Activated CD8-positive, alpha-beta memory T cell treated with anti-CD3 and anti-CD28 coated beads, Interleukin-2, amount 50 U/mL, for 24 hours (primary cell): Measurements from ENCODE around the gene SLC25A25.

Experiments used
- DNase-seq: peaks from one replicate; pipeline ENCODE4 v3.0.0-alpha.2; 2020; ENCODE audit errors: extremely low read depth

Gene SLC25A25

GRCh38 chr9:128072144-128073021 is 4.4 kb downstream of the SLC25A25 start:
- DNase-seq, result peak; percentile 32

GRCh38 chr9:128073253-128073886 is 5.3 kb downstream of the SLC25A25 start:
- DNase-seq, result no peak

DNA sequence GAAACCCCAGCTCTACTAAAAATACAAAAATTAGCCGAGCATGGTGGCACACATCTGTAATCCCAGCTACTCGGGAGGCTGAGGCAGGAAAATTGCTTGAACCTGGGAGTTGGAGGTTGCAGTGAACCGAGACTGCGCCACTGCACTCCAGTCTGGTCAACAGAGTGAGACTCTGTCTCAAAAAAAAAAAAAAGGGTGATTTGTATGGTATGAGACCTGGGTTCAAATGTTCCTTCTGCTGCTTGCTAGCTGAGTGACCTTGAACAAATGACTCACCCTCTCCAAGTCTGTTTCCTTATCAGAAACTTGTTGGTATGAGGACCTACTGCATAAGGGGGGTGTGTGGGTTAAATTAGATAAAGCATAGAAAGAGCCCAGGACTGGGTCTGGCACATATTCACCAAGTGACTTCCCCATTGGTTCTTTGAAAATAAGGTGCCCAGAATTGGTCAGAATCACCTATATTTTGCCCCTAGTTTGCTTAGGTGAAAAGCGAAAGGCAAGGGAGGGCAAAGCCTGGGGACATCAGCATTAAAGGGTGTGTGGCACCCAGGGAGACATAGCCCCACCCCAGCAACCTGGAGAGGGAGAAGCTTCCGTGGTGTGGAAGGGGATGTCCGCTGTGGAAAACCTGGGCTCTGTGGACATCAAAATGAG is 9.9 kb downstream of the SLC25A25 start:
- DNase-seq, result no peak

- DNase-seq, result no peak
Observed at GRCh38 chr9:128078504-128079434, 10.7 kb downstream of the SLC25A25 start.

- no peak for DNase-seq
Observed at GRCh38 chr9:128080206-128080605, 12.2 kb downstream of the SLC25A25 start.

DNA sequence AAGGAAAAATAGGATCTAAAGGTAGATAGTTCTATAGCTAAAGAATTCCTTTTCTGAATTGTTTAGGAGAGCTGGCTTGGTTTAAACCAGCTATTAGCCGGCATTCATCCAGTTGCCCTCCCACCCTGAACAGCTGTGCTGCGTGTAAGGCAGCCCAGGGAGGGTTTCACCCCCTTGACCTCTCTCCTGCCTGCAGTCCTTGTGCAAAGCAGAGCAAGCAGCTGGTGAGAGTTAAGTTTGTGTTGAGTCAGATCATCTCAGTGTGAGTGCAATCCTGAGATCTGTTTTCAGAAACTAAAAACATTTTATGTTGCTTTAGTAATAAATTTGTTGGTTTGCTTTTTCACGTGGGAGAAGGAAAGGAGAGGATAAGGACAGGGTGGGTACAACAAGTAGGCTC is 13.0 kb downstream of the SLC25A25 start:
- no peak for DNase-seq

DNA sequence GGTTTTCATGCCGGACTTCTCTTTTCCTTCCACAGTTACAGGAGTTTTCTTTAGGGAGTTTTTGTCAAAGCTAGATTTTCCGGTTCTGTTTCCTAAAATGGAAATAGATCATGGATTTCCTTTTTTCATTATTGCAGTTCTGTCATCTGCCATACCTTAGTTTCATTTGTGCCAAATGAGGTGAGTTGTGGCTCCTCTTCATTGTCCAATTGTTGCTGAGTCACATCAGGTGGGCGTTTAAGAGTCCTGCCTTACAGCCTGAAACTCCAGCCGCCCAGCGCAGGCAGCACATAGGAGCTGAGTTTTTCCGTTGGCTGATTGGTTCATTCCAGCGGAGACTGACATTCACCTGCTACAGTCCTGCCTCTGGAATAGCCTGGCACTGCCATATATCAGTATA is 14.1 kb downstream of the SLC25A25 start:
- DNase-seq, result no peak

DNA sequence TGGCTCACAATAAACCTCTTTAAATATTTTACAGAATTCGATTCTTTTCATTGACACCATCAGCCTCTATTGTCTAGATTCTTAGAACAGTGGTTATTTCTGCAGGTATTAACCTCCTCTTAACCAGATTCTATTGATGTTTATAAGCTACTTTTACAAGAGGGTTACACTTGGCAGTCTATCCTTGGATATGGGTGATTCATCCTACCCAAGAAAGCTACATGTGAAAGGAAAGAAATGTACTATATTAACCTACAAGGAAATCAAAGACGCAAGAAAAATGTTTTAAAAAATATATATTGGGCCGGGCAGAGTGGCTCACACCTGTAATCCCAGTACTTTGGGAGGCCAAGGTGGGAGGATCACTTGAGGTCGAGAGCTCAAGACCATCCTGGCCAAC is 16.7 kb downstream of the SLC25A25 start:
- no peak for DNase-seq

- DNase-seq, result no peak
Observed at GRCh38 chr9:128085943-128086342, 17.9 kb downstream of the SLC25A25 start.

- no peak for DNase-seq
Observed at GRCh38 chr9:128087262-128087661, 19.2 kb downstream of the SLC25A25 start.

DNA sequence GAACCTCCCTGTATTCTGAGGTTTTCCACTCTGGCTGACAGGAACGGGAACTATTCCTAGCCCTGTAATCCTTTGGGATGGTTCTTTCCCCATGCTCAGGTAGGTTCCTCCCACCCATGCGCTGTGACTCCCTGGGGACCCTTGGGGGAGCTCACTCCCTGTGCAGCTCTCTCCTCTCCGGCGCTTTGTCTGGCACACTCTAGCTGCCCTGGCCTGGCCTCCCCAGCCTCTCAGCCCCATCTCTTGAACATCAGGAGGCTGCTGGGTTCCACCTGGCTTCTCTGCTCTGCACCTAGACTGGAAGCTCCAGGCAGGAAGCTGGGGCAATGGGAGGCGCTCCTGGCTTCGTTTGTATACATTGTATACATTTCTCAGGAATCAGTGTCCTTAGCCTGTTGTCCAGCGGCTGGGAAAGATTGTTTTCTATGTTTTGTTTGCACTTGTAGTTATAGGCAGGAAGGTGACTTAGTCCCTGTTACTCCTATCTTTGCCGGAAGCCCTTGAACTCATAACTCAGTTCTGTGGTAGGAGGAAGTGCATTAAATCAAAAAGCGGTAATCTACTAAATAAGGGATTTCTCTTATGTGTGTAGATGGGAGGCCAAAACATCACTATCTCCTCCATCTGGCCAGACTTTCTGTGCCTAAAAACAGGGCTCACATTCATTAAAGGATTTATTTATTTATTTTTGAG is 20.4 kb downstream of the SLC25A25 start:
- no peak for DNase-seq

DNA sequence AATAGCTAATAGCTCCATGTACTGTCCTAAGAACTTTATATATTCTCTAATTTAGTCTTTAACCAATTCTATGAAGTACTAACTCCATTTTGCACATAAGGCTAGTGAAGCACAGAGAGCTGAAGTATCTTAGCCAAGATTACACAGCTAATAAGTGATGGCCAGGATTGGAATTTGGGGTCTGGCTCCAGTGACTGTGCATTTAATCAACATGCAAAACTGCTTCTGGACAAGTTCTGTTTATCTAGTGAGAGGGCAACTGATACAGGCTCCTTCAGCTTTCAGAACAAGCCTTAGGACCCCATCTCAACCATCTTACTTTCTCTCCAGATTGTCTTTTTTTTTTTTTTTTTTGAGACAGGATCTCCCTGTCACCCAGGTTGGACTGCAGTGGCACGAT is 21.3 kb downstream of the SLC25A25 start:
- DNase-seq, result no peak

DNA sequence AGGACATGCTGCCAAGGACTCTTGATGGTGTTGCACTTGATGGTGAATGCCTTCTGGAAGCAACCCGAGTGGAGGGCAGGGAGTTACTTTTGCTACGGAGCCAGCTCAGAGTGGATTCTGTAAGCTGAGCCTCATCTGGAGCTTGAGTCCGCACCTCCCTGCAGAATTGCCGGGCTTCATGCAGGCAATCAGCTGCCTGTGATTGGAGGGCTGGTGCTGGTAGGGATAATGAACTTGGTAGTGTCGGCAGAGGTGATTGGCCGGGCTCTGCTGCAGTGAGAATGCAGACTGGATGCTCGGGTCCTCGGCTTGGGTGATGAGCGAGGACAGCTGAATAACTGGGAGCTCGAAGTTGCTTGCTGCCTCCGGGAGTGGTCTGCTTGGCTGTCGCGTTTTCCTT is 23.1 kb downstream of the SLC25A25 start:
- DNase-seq, result no peak

DNA sequence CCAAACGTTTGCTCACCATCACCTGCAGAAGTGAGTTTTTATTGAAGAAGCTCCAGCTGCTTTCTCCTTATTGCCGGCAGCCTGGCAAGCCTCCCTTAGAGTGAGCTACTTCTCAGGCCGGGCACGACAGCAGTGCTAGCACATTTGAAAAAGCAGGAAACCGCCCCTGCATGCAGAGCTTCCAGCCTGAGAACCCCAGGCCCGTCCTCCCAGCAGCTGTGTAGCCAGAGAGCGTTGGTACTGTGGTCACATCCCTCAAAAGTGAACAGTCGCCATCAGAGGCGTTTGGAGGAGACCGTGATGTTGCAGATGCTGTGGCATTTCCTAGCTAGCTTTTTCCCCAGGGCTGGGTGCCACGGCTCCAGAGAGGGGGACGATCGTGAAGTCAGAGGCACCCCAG is 23.5 kb downstream of the SLC25A25 start:
- DNase-seq, result no peak

- no peak for DNase-seq
Observed at GRCh38 chr9:128092199-128092977, 24.4 kb downstream of the SLC25A25 start.

DNA sequence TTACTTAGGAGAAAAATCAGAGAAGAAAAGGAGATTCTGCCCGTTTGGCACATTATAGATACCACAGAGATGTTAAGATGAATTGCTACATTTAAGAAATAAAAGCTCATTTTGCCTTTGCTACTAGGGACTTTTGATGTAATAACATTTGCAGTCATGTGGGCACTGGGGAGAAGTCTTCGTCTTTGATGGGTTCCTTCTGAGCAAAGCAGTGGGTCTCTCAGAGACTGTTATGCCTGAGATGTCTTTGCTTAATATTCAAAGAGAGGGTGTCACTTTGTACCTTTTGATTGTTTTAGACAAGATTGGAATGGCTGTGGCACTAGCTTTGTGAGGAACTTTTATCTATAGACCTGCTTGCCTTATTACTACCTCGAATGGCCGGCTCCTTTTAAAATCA is 25.0 kb downstream of the SLC25A25 start:
- no peak for DNase-seq

DNA sequence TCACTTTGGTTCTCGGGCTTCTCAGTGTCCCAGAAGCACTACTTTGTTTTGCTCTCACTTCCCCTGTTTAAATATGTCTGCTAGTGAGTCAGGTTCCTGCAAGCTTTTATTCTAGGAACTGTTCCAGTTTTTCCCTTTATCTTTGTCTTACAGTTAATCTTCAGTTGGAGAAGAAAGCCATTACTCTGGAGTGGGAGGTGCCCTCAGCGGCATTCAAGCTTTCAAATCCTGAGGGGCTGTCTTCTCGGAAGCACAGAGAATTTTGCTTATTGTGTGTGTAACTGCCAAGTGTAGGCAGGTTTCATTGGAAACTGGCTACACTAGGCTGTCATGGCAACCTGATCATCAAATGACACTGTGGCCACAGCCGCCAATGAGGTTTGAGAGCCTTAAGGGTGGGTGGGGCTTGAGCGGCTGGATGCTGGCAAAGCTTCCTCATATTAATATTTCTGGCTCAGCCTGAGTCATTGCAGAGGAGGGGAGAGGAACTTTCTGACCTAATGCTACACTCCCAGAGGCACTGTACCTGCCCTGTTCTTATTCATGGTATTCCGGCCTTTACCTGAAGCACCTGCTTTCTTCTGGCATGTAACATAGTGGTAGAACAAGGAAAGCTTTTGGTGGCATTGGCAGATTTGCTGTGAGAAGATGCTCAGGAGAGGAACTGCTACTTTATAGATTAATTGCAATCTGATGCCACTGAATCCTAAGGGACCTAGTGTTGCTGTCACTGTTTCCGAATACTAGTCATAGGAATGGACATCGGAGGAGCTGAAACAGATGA is 26.3 kb downstream of the SLC25A25 start:
- DNase-seq, result peak; percentile 57

DNA sequence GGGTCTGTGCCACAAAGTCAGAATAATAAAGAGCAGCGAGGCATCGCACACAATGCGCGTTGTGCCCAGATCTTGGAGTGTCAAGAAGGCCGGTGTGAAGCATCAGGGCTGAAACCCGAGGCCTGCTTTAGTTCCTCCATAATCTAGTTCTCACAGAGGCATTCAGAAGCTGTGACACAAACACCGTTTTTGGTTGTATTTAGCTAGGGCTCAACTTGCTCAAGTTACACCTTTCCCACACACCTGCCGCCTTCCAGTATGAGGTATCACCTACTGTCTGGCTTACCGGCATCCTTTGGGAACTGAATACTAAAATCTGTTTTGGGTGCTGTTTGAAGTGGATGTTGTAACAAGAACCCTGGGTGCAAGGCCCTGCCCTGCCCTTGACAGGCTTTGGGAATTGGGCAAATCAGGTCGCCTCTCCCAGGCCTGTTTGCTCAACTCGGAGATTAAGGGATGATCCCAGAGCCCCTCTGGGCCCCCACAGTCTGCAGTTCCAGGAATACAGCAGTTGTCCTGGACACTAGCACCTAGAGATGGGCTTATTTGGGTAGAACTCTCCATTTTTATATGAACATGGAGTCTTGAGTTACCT is 27.0 kb downstream of the SLC25A25 start:
- no peak for DNase-seq
